K562 (cell line): Measurements from ENCODE around the gene GPATCH2L. TPM values are rescaled to one million over a fixed set of nuclear protein-coding genes. Genes with fewer than 3 reads are reported as not detected.

ENCODE experiments used
- ATAC-seq: fragments of 200-7000 bp; cut with Tn5 transposase; 3 replicates; pipeline ENCODE4 v1.9.1; 2020; ENCODE audit warnings: moderate library complexity
- BruUV-seq: library from RNA; stranded (reverse); fragments of 400-500 nt; replicated peaks from 2 replicates; lab custom pipeline; 2021; lab: Mats Ljungman, UMichigan
- CTCF ChIA-PET: fragments of 300-600 bp; formaldehyde crosslinking; extraction: SDS; loops from one replicate; lab custom pipeline; 2021; ENCODE audit warnings: low intra/inter-chr PET ratio; lab: Yijun Ruan, JAX
- POLR2A ChIA-PET: fragments of 300-600, 350-650 bp; sonication (Branson Sonifier 250); formaldehyde crosslinking; extraction: SDS; loops from one replicate; lab custom pipeline; 2021; ENCODE audit warnings: antibody characterized with exemption, inconsistent platforms; lab: Yijun Ruan, JAX
- DNase-seq, 4 experiments: peaks; one replicate each; pipeline versions ENCODE4 v3.0.0 to v3.0.0-alpha.2; 2011 to 2018; ENCODE audit warnings: low spot score in 3 of 4, mixed read lengths in 3 of 4; ENCODE audit errors: extremely low read depth in 1 of 4
- FAIRE-seq: peaks from 2 replicates; lab custom pipeline; 2011; peaks lifted over from hg19 to GRCh38; lab: Jason Lieb, UNC
- H2AFZ ChIP-seq: 2 replicates; pipeline ENCODE4 v1.6.0; 2011; ENCODE audit warnings: low read depth, low read length, control low read depth, inconsistent platforms
- H3K27ac ChIP-seq: fragments of 200-600 bp; 3 replicates; pipeline ENCODE4 v1.8.0; 2011; ENCODE audit warnings: low read depth, mild to moderate bottlenecking, control low read depth, inconsistent platforms, low read length, moderate library complexity, mixed read lengths; ENCODE audit errors: extremely low read depth
- H3K27me3 ChIP-seq, 2 experiments: fragments of 300-600 bp in 1 of 2; 2 replicates in 1 of 2; 3 replicates in 1 of 2; pipeline versions ENCODE4 v1.6.0 to v1.8.0; 2011; ENCODE audit warnings: inconsistent platforms in 2 of 2, low read length in 2 of 2, mild to moderate bottlenecking in 1 of 2, mixed read lengths in 1 of 2, moderate library complexity in 1 of 2; ENCODE audit not compliant: control insufficient read depth in 2 of 2, insufficient read depth in 2 of 2
- H3K36me3 ChIP-seq: fragments of 300-600 bp; 3 replicates; pipeline ENCODE4 v1.8.0; 2011; ENCODE audit warnings: mild to moderate bottlenecking, low read length, inconsistent platforms; ENCODE audit not compliant: control insufficient read depth, insufficient read depth
- H3K4me1 ChIP-seq, 2 experiments: fragments of 200-600 bp in 1 of 2; replicated peaks in 1 of 2; 2 replicates in 1 of 2; 3 replicates in 1 of 2; pipeline versions ENCODE4 v1.5.1 to v1.8.0; 2011; ENCODE audit warnings: inconsistent platforms in 2 of 2, low read length in 2 of 2, mild to moderate bottlenecking in 1 of 2, mixed read lengths in 1 of 2, moderate library complexity in 1 of 2; ENCODE audit not compliant: control insufficient read depth in 2 of 2, insufficient read depth in 2 of 2
- H3K4me2 ChIP-seq: 2 replicates; pipeline ENCODE4 v1.6.1; 2011; ENCODE audit warnings: low read length, control low read depth, inconsistent platforms, mixed read lengths; ENCODE audit not compliant: insufficient read depth
- H3K4me3 ChIP-seq: fragments of 200-600 bp; sonication (generic), shearing (Covaris generic); 2 replicates; pipeline ENCODE4 v1.5.1; 2016; ENCODE audit warnings: control low read depth, inconsistent platforms
- H3K79me2 ChIP-seq: fragments of 200-600 bp; 3 replicates; pipeline ENCODE4 v1.8.0; 2011; ENCODE audit warnings: low read length, inconsistent platforms; ENCODE audit not compliant: control insufficient read depth, insufficient read depth
- H3K9ac ChIP-seq, 2 experiments: 2 replicates each; pipeline versions ENCODE4 v1.6.0 to v1.6.1; 2011; ENCODE audit warnings: low read depth in 2 of 2, low read length in 2 of 2, control low read depth in 1 of 2, inconsistent platforms in 1 of 2, mild to moderate bottlenecking in 1 of 2, mixed read lengths in 1 of 2; ENCODE audit not compliant: insufficient read depth in 1 of 2
- H3K9me1 ChIP-seq: one replicate; pipeline ENCODE4 v1.6.0; 2011; ENCODE audit warnings: inconsistent platforms, mild to moderate bottlenecking, low read length, moderate library complexity; ENCODE audit not compliant: control insufficient read depth, insufficient read depth
- H3K9me3 ChIP-seq: replicated peaks from 2 replicates; pipeline ENCODE4 v1.5.1; 2011; ENCODE audit warnings: low read depth, low read length, inconsistent platforms; ENCODE audit not compliant: control insufficient read depth, insufficient read depth
- H4K20me1 ChIP-seq: replicated peaks from 2 replicates; pipeline ENCODE4 v1.6.1; 2011; ENCODE audit warnings: low read length, inconsistent platforms, mixed read lengths; ENCODE audit not compliant: control insufficient read depth, insufficient read depth
- ARNT ChIP-seq, 2 experiments: fragments of 450-650 bp; IDR thresholded peaks; 2 replicates each; pipeline ENCODE4 v1.6.1; 2016; ENCODE audit warnings: mild to moderate bottlenecking in 1 of 2
- BRF1 ChIP-seq: IDR thresholded peaks from 3 replicates; pipeline ENCODE4 v1.6.1; 2011; ENCODE audit warnings: borderline replicate concordance, mild to moderate bottlenecking; ENCODE audit not compliant: insufficient read length; ENCODE audit errors: extremely low read depth
- SREBF1 ChIP-seq: fragments of 150-350 bp; IDR thresholded peaks from 2 replicates; pipeline ENCODE4 v1.6.1; 2014; ENCODE audit warnings: antibody characterized with exemption, low read depth, low read length, borderline replicate concordance
- ZNF146 ChIP-seq: IDR thresholded peaks from one replicate; pipeline ENCODE4 v1.6.1; 2018; ENCODE audit warnings: missing compliant biosample characterization; ENCODE audit not compliant: unreplicated experiment
- WGBS: fragments of 100-300 bp; shearing (Covaris generic); methylation state at CpG from one replicate; pipeline ENCODE4 v1.1.6; 2016; ENCODE audit warnings: low coverage, mixed read lengths; ENCODE audit not compliant: insufficient coverage; ENCODE audit errors: missing lambda C conversion rate; 5-methylcytosine and 5-hydroxymethylcytosine counted together
- in situ Hi-C: fragments of 300-500 bp; cut with MboI; formaldehyde crosslinking; loops from 4 replicates; pipeline ENCODE4 v1.15.0; 2018; ENCODE audit warnings: inconsistent platforms, mixed read lengths
- intact Hi-C: fragments of 100-400 bp; cut with micrococcal nuclease; formaldehyde crosslinking; loops from 2 replicates; pipeline ENCODE4 v1.14.2; 2022
- polyA plus RNA-seq, 8 experiments: library from polyadenylated mRNA; depleted of rRNA in 4 of 8; stranded (reverse) in 5 of 8; unstranded in 3 of 8; fragments of >200 nt; fragmentation: Nextera tagmentation in 2 of 8; fragmentation: Illumina TruSeq in 1 of 8; extraction: Ambion mirVana in 2 of 8; extraction: Trizol in 1 of 8; gene quantifications; 2 replicates each; pipeline versions ENCODE4 v1.2.1 to v1.2.3, GENCODE V29; 2011 to 2014; ENCODE audit warnings: inconsistent platforms in 1 of 8, missing spikeins in 1 of 8
- total RNA-seq, 7 experiments: library from RNA; depleted of rRNA in 6 of 7; stranded (reverse); fragments of >200 nt in 6 of 7; fragmentation: Illumina TruSeq in 2 of 7; extraction: Trizol in 2 of 7; gene quantifications; 2 replicates each; pipeline versions ENCODE4 v1.2.1 to v1.2.3, GENCODE V29; 2011 to 2021; ENCODE audit warnings: low replicate concordance in 1 of 7
- TF ChIP-seq, protein P1 (sequence below): sonication (generic); formaldehyde crosslinking; IDR thresholded peaks from 2 replicates; pipeline ENCODE4 v1.8.0; 2023; ENCODE audit warnings: mild to moderate bottlenecking, missing genetic modification reagents
- TF ChIP-seq, protein P2 (sequence below): fragments of 200-600 bp; sonication (generic); IDR thresholded peaks from one replicate; pipeline ENCODE4 v1.6.1; 2012; ENCODE audit warnings: mild to moderate bottlenecking, low read depth, low read length, inconsistent platforms

Gene GPATCH2L
- total and polyA plus RNA-seq, 9 of the 15 experiments (the other 6 are each of a cell fraction or from before 2014, with no cell fraction given), result 13.1 to 39.6 (median 20.0) TPM

DNA sequence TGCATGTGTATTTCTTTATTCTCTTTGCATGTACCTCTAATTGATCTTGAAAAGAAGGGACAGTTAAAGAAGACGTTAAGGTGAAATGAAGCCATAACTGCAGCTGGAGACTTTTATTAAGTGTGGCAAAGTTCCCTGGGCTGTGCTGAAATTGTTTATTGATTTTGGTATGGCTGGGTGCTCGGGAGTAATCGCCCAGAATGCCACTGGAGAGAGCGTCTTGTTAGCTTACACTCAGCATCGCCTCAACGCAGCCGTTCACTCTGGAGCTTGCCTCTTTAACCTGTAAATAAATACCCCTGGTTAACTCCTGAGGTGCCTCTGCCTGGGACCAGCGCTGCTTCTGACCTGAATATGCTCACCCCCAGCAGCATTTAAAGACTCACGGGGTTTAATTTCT lies 98.6 kb downstream of the GPATCH2L start:
- no peaks in the 10 kb centered on the region for H4K20me1 ChIP-seq
- in situ Hi-C loops, result no loop called here
- POLR2A ChIA-PET, result no interaction called here
- H3K36me3 ChIP-seq, result no peaks in the 10 kb centered on the region
- no peak overlapping the region for H3K4me3 ChIP-seq
- H3K4me2 ChIP-seq, result no peak overlapping the region
- no peak overlapping the region for H3K9ac ChIP-seq
- no peak overlapping the region for H3K27ac ChIP-seq
- no peak for DNase-seq
- no peaks in the 10 kb centered on the region for H3K9me3 ChIP-seq
- WGBS, result 58% methylated on average over 9 of the region's 9 CpGs
- H3K4me1 ChIP-seq, result no peaks in the 10 kb centered on the region
- CTCF ChIA-PET, result no interaction called here
- ATAC-seq, result no peak
- TF ChIP-seq BRF1 (no peak), SREBF1 (no peak), ARNT (IDR thresholded peaks at IDR 0.05) (no peak), ZNF146 (CRISPR knock-in tag) (no peak)
- TF ChIP-seq, protein P1, sequence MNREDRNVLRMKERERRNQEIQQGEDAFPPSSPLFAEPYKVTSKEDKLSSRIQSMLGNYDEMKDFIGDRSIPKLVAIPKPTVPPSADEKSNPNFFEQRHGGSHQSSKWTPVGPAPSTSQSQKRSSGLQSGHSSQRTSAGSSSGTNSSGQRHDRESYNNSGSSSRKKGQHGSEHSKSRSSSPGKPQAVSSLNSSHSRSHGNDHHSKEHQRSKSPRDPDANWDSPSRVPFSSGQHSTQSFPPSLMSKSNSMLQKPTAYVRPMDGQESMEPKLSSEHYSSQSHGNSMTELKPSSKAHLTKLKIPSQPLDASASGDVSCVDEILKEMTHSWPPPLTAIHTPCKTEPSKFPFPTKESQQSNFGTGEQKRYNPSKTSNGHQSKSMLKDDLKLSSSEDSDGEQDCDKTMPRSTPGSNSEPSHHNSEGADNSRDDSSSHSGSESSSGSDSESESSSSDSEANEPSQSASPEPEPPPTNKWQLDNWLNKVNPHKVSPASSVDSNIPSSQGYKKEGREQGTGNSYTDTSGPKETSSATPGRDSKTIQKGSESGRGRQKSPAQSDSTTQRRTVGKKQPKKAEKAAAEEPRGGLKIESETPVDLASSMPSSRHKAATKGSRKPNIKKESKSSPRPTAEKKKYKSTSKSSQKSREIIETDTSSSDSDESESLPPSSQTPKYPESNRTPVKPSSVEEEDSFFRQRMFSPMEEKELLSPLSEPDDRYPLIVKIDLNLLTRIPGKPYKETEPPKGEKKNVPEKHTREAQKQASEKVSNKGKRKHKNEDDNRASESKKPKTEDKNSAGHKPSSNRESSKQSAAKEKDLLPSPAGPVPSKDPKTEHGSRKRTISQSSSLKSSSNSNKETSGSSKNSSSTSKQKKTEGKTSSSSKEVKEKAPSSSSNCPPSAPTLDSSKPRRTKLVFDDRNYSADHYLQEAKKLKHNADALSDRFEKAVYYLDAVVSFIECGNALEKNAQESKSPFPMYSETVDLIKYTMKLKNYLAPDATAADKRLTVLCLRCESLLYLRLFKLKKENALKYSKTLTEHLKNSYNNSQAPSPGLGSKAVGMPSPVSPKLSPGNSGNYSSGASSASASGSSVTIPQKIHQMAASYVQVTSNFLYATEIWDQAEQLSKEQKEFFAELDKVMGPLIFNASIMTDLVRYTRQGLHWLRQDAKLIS (CRISPR knock-in tag), result no peak
- TF ChIP-seq, protein P2, sequence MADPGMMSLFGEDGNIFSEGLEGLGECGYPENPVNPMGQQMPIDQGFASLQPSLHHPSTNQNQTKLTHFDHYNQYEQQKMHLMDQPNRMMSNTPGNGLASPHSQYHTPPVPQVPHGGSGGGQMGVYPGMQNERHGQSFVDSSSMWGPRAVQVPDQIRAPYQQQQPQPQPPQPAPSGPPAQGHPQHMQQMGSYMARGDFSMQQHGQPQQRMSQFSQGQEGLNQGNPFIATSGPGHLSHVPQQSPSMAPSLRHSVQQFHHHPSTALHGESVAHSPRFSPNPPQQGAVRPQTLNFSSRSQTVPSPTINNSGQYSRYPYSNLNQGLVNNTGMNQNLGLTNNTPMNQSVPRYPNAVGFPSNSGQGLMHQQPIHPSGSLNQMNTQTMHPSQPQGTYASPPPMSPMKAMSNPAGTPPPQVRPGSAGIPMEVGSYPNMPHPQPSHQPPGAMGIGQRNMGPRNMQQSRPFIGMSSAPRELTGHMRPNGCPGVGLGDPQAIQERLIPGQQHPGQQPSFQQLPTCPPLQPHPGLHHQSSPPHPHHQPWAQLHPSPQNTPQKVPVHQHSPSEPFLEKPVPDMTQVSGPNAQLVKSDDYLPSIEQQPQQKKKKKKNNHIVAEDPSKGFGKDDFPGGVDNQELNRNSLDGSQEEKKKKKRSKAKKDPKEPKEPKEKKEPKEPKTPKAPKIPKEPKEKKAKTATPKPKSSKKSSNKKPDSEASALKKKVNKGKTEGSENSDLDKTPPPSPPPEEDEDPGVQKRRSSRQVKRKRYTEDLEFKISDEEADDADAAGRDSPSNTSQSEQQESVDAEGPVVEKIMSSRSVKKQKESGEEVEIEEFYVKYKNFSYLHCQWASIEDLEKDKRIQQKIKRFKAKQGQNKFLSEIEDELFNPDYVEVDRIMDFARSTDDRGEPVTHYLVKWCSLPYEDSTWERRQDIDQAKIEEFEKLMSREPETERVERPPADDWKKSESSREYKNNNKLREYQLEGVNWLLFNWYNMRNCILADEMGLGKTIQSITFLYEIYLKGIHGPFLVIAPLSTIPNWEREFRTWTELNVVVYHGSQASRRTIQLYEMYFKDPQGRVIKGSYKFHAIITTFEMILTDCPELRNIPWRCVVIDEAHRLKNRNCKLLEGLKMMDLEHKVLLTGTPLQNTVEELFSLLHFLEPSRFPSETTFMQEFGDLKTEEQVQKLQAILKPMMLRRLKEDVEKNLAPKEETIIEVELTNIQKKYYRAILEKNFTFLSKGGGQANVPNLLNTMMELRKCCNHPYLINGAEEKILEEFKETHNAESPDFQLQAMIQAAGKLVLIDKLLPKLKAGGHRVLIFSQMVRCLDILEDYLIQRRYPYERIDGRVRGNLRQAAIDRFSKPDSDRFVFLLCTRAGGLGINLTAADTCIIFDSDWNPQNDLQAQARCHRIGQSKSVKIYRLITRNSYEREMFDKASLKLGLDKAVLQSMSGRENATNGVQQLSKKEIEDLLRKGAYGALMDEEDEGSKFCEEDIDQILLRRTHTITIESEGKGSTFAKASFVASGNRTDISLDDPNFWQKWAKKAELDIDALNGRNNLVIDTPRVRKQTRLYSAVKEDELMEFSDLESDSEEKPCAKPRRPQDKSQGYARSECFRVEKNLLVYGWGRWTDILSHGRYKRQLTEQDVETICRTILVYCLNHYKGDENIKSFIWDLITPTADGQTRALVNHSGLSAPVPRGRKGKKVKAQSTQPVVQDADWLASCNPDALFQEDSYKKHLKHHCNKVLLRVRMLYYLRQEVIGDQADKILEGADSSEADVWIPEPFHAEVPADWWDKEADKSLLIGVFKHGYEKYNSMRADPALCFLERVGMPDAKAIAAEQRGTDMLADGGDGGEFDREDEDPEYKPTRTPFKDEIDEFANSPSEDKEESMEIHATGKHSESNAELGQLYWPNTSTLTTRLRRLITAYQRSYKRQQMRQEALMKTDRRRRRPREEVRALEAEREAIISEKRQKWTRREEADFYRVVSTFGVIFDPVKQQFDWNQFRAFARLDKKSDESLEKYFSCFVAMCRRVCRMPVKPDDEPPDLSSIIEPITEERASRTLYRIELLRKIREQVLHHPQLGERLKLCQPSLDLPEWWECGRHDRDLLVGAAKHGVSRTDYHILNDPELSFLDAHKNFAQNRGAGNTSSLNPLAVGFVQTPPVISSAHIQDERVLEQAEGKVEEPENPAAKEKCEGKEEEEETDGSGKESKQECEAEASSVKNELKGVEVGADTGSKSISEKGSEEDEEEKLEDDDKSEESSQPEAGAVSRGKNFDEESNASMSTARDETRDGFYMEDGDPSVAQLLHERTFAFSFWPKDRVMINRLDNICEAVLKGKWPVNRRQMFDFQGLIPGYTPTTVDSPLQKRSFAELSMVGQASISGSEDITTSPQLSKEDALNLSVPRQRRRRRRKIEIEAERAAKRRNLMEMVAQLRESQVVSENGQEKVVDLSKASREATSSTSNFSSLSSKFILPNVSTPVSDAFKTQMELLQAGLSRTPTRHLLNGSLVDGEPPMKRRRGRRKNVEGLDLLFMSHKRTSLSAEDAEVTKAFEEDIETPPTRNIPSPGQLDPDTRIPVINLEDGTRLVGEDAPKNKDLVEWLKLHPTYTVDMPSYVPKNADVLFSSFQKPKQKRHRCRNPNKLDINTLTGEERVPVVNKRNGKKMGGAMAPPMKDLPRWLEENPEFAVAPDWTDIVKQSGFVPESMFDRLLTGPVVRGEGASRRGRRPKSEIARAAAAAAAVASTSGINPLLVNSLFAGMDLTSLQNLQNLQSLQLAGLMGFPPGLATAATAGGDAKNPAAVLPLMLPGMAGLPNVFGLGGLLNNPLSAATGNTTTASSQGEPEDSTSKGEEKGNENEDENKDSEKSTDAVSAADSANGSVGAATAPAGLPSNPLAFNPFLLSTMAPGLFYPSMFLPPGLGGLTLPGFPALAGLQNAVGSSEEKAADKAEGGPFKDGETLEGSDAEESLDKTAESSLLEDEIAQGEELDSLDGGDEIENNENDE, result no peak
- H2AFZ ChIP-seq, result no peak overlapping the region
- no TSS peak for BruUV-seq
- no peaks in the 10 kb centered on the region for H3K79me2 ChIP-seq
- intact Hi-C loops, result no loop called here
- FAIRE-seq, result no peak
- H3K9me1 ChIP-seq, result no peaks in the 10 kb centered on the region
- no peaks in the 10 kb centered on the region for H3K27me3 ChIP-seq
